ENCODE measurements around the gene APBA2. TPM values are rescaled to one million over a fixed set of nuclear protein-coding genes. Genes with fewer than 3 reads are reported as not detected.

Gene APBA2
- total and polyA plus RNA-seq, 10 of the 15 experiments (the other 5 are each of a cell fraction or from before 2014, with no cell fraction given): 0.06 to 0.26 (median 0.07) TPM; not detected in 7

- no peak for TF ChIP-seq CUX1 (IDR thresholded peaks at IDR 0.05; ENCODE audit: insufficient replicate concordance, low read depth, low read length)
Observed at GRCh38 chr15:29103824-29104565, 218.2 kb downstream of the APBA2 start (continued).

- no peak for DNase-seq (ENCODE audit: low read depth, low spot score)
- FAIRE-seq: no peak
- no peak overlapping the region for H3K4me2 ChIP-seq (ENCODE audit: control insufficient read depth, insufficient read depth)
- TF ChIP-seq IKZF1 (conservative IDR thresholded peaks at IDR 0.05): no peak
- ChIA-PET POLR2A (no interaction called here), CTCF (interaction anchor here (1.5 kb wide), 1 partner anchor 15 kb away, joined by 3 read pairs; no protein-coding TSS in a partner anchor), RAD21 (ENCODE audit: unreplicated experiment) (no interaction called here), SMC1A (ENCODE audit: uncharacterized antibody, unreplicated experiment) (no interaction called here)
- no peak for ATAC-seq
- H3K27ac ChIP-seq (ENCODE audit: control insufficient read depth, insufficient read depth): no peak overlapping the region
- in situ Hi-C loops (cut with MboI) (loop anchor here (25.0 kb wide), 1 partner anchor 958 kb away; no protein-coding TSS in a partner anchor), intact Hi-C loops (cut with micrococcal nuclease; ENCODE audit: unreplicated experiment) (no loop called here)
- H3K4me3 ChIP-seq: no peak overlapping the region
- no peaks in the 10 kb centered on the region for H4K20me1 ChIP-seq (ENCODE audit: control insufficient read depth, insufficient read depth)
- no peak overlapping the region for H3K9ac ChIP-seq (ENCODE audit: control insufficient read depth, insufficient read depth, low read length)
- H3K27me3 ChIP-seq (replicated peaks in 1 of 2; ENCODE audit: control insufficient read depth in 2 of 2, insufficient read depth in 2 of 2, low read length in 1 of 2): no peaks in the 10 kb centered on the region
- WGBS (ENCODE audit: insufficient coverage, insufficient replicate concordance, low lambda C conversion rate, missing lambda C conversion rate): 60% methylated on average over 6 of the region's 6 CpGs
- no TSS peak for BruUV-seq (replicated peaks)
- H3K36me3 ChIP-seq (ENCODE audit: control insufficient read depth in 2 of 2, insufficient read depth in 2 of 2, low read length in 1 of 2): no peaks in the 10 kb centered on the region
- no peaks in the 10 kb centered on the region for H3K79me2 ChIP-seq (ENCODE audit: control insufficient read depth, insufficient read depth, low read length)
- H2AFZ ChIP-seq (ENCODE audit: control insufficient read depth, low read depth, low read length): no peak overlapping the region
- no peaks in the 10 kb centered on the region for H3K9me3 ChIP-seq (replicated peaks; ENCODE audit: control insufficient read depth, insufficient read depth, low read length)
- H3K4me1 ChIP-seq (ENCODE audit: control insufficient read depth, insufficient read depth, low read length): no peaks in the 10 kb centered on the region
Observed at GRCh38 chr15:29104566-29104880, 218.7 kb downstream of the APBA2 start.
